GM12872 (cell line): Measurements from ENCODE around the gene GPR75.

Experiments used
- TF ChIP-seq, protein P1 (sequence below): IDR thresholded peaks from 3 replicates; pipeline ENCODE4 v1.5.1; 2011; ENCODE audit warnings: low read depth, mild to moderate bottlenecking, low read length, moderate library complexity; ENCODE audit not compliant: insufficient read depth

GPR75 gene

GRCh38 chr2:53827398-53828175 is 32.2 kb downstream of the GPR75 start:
- TF ChIP-seq, protein P1, sequence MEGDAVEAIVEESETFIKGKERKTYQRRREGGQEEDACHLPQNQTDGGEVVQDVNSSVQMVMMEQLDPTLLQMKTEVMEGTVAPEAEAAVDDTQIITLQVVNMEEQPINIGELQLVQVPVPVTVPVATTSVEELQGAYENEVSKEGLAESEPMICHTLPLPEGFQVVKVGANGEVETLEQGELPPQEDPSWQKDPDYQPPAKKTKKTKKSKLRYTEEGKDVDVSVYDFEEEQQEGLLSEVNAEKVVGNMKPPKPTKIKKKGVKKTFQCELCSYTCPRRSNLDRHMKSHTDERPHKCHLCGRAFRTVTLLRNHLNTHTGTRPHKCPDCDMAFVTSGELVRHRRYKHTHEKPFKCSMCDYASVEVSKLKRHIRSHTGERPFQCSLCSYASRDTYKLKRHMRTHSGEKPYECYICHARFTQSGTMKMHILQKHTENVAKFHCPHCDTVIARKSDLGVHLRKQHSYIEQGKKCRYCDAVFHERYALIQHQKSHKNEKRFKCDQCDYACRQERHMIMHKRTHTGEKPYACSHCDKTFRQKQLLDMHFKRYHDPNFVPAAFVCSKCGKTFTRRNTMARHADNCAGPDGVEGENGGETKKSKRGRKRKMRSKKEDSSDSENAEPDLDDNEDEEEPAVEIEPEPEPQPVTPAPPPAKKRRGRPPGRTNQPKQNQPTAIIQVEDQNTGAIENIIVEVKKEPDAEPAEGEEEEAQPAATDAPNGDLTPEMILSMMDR: no peak

DNA sequence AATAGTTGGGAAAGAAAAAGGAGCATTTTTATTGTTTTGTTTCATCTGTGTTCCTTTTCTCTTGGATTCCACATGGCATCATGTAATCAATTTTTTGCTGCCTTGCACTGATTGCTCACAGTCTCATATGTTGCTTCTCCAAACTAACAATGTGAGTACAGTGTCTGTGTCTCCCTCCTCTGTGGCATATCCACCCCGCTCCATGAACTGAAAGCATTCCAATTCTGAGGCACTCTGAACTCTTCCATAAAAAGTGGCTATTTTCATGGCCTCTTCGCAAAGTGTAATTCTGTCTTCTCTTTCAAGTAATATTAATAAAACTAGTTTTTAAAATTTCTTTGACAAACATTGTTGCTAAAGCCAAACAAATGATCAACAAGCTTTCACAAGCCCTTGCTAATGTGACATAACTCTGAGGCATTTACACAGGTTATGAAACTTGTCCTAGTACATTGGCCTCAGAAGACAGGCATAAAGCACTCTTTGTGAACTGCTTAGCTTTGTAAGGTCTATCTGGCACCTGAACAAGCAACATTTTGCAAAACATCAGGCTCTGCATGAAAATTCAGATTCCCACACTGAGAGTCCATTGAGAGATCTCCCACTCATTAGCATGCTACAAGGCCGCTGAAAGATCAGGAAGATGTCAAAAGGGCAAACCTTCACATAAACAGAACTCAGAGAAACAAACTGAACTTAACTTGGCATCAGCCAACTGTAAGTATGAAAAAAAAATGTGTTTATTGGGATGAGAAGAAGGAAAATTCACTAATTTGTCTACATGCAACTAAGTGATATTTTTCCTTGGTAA is 33.0 kb downstream of the GPR75 start:
- TF ChIP-seq, protein P1: no peak

DNA sequence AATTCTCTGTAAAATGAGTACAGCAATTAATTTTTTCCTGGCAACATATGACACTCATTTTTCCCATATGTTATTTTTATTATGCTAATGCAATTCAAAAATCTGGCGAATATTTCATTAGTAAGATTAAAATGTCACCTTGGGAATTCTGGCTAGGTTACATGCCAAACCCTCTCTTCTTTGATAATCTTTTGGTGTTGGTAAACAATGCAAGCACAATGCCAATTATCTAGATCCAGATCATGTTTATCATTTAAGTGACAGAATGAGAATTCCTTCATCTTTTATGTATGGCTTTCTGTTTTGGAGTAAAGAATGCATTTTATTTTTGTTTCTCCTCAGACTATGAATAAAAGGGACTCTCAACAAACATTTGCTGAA is 33.7 kb downstream of the GPR75 start:
- TF ChIP-seq, protein P1: no peak

GRCh38 chr2:53823639-53824038 is 36.1 kb downstream of the GPR75 start:
- TF ChIP-seq, protein P1: peak; percentile 24; the same call in 1 of the 3 replicates

GRCh38 chr2:53821810-53822209 is 38.0 kb downstream of the GPR75 start:
- TF ChIP-seq, protein P1: no peak

DNA sequence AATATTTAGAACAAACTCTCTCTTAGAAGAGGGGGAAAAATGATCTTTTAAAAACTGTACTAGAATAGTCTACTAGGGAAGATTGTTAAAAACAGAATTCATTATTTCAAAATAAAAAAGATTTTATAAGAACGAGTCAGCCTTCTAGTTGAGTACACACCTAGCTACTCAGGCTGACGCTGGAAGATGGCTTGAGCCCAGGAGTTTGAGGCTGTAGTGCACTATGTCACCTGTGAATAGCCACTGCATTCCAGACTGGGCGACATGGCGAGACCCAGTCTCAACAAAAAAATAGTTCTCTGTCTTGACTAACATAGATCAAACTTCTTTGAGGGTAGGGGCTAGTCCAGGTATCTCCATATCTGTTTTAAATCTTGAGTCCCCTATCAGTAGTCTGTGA is 39.1 kb downstream of the GPR75 start:
- TF ChIP-seq, protein P1: no peak

DNA sequence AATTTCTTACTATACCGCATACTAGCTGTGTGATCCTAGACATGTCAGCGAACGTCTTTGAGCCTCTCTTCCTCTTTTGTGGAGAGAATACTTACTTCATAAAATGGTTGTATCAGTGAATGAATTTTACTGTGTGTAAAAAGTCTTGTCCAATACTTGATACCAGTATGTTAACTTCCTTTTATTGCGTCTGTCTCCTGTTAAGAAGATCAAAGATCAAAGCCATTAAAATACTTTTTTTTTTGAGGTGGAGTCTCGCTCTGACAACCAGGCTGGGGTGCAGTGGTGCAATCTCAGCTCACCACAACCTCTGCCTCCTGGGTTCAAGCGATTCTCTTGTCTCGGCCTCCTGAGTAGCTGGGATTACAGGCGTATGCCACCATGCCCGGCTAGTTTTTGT is 39.7 kb downstream of the GPR75 start:
- TF ChIP-seq, protein P1: no peak
